Smooth muscle cell (in vitro differentiated cells): Measurements from ENCODE around the gene CDC25B. TPM values are rescaled to one million over a fixed set of nuclear protein-coding genes. Genes with fewer than 3 reads are reported as not detected.

Source experiments
- DNase-seq: peaks from one replicate; lab custom pipeline; 2025; ENCODE audit not compliant: unreplicated experiment; lab: John Stamatoyannopoulos, UW
- H2AFZ ChIP-seq: fragments of 200-600 bp; sonication (generic); 2 replicates; pipeline ENCODE4 v1.6.0; 2016; ENCODE audit warnings: antibody characterized with exemption, low read depth, mild to moderate bottlenecking
- H3F3A ChIP-seq: fragments of 200-600 bp; sonication (generic); 2 replicates; pipeline ENCODE4 v1.6.0; 2017; ENCODE audit warnings: antibody characterized with exemption, low read depth
- H3K27ac ChIP-seq: fragments of 200-600 bp; sonication (generic); 2 replicates; pipeline ENCODE4 v1.5.1; 2016; ENCODE audit warnings: low read depth, mild to moderate bottlenecking
- H3K27me3 ChIP-seq: fragments of 200-600 bp; sonication (generic); 2 replicates; pipeline ENCODE4 v1.6.1; 2016; ENCODE audit warnings: low read depth, mild to moderate bottlenecking
- H3K36me3 ChIP-seq: fragments of 200-600 bp; sonication (generic); 2 replicates; pipeline ENCODE4 v1.5.1; 2016; ENCODE audit warnings: low read depth
- H3K4me1 ChIP-seq: fragments of 200-600 bp; sonication (generic); 2 replicates; pipeline ENCODE4 v1.5.1; 2016; ENCODE audit warnings: low read depth
- H3K4me2 ChIP-seq: fragments of 200-600 bp; sonication (generic); 2 replicates; pipeline ENCODE4 v1.6.0; 2016; ENCODE audit warnings: mild to moderate bottlenecking
- H3K4me3 ChIP-seq: fragments of 200-600 bp; sonication (generic); 2 replicates; pipeline ENCODE4 v1.5.1; 2016; ENCODE audit warnings: mild to moderate bottlenecking
- H3K79me2 ChIP-seq: fragments of 200-600 bp; sonication (generic); 2 replicates; pipeline ENCODE4 v1.6.0; 2016; ENCODE audit warnings: low read depth, mild to moderate bottlenecking
- H3K9ac ChIP-seq: fragments of 200-600 bp; sonication (generic); 2 replicates; pipeline ENCODE4 v1.6.0; 2016; ENCODE audit warnings: low read depth
- H3K9me3 ChIP-seq: fragments of 200-600 bp; sonication (generic); replicated peaks from 2 replicates; pipeline ENCODE4 v1.5.1; 2016; ENCODE audit warnings: low read depth
- H4K20me1 ChIP-seq: fragments of 200-600 bp; sonication (generic); 2 replicates; pipeline ENCODE4 v1.6.0; 2016; ENCODE audit warnings: low read depth
- CTCF ChIP-seq: fragments of 200-600 bp; sonication (generic); IDR thresholded peaks from 2 replicates; pipeline ENCODE4 v1.5.1; 2017; ENCODE audit warnings: borderline replicate concordance, mild to moderate bottlenecking, antibody characterized with exemption; ENCODE audit not compliant: insufficient read depth, poor library complexity, severe bottlenecking
- WGBS: methylation state at CpG from one replicate; pipeline ENCODE4 v1.1.7; 2016; ENCODE audit warnings: low lambda C conversion rate; 5-methylcytosine and 5-hydroxymethylcytosine counted together
- polyA plus RNA-seq: library from polyadenylated mRNA; unstranded; fragments of >200 nt; fragmentation: Nextera tagmentation; extraction: Ambion mirVana; gene quantifications from 2 replicates; pipeline ENCODE4 v1.2.1, GENCODE V29; 2016
- total RNA-seq: library from RNA; depleted of rRNA; stranded (reverse); fragments of >200 nt; gene quantifications from 2 replicates; pipeline ENCODE4 v1.2.3, GENCODE V29; 2014

The CDC25B gene
- total RNA-seq: 9.5 and 14.7 TPM in 2 replicates
- polyA plus RNA-seq: 11.1 and 14.8 TPM in 2 replicates

DNA sequence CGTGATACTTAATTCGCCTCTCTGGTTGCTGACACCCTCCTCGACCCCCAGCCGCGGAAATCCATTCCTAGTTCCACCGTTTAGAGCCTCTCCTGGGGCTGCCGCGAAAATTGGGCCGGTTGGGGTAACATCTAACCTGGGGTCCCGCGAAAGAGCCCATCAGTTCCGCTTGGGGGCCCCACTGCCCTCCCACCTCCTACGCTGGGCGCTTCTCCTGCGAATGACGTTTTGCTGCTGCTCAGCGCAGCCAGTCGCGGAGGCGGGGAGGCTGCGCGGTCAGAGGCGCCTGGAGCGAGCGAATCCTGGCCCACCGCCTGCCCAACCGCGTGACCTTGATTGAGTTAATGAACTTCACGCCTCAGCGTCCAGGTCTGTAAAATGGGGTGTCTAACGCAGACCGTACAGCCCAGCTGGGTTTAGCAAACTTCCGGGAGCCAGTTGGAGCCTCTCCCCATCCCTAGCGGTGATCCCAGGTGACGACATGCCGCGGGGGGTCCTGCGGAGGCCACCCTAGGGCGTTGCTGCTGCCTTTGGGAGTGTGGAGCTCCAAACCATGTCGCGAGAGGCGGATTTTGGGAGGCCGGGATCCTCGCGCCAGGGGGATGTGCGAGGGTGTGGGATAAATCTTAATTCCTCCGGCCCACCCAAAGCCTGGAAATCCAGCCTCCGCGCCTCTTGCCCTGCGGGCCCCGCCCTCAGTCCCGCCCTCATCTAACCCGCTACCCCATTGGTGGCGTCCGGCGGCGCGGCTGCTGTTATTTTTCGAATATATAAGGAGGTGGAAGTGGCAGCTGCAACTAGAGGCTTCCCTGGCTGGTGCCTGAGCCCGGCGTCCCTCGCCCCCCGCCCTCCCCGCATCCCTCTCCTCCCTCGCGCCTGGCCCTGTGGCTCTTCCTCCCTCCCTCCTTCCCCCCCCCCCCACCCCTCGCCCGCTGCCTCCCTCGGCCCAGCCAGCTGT, at the start of gene CDC25B:
CDC25B (plus strand) TSS at position 800 of the 958 bp plus-strand sequence. CDS start 222 bp downstream, outside the sequence.
- Histone ChIP-seq H3F3A (no peaks in the 10 kb centered on the region), H4K20me1 (peaks cover 5% of the 10 kb centered on the region), H3K79me2 (no peaks in the 10 kb centered on the region), H3K27me3 (no peaks in the 10 kb centered on the region), H3K27ac (peak within 1 kb of the TSS; percentile 70), H3K9ac (peak within 1 kb of the TSS; percentile 83), H2AFZ (peak within 1 kb of the TSS; percentile 89), H3K36me3 (no peaks in the 10 kb centered on the region), H3K4me2 (peak within 1 kb of the TSS; percentile 94), H3K9me3 (no peaks in the 10 kb centered on the region), H3K4me1 (peaks cover 23% of the 10 kb centered on the region), H3K4me3 (peak within 1 kb of the TSS; percentile 73)
- DNase-seq: peak; percentile 63
- 5% methylated on average over 46 of the region's 69 CpGs for WGBS
- TF ChIP-seq CTCF: peak; percentile 32

- Histone ChIP-seq H3K4me1 (peaks cover 5% of the 10 kb centered on the region), H4K20me1 (peaks cover 3% of the 10 kb centered on the region), H3K36me3 (no peaks in the 10 kb centered on the region), H3K27me3 (peaks cover 48% of the 10 kb centered on the region), H3K27ac (no peak overlapping the region), H3K4me3 (no peak overlapping the region), H2AFZ (no peak overlapping the region), H3K79me2 (no peaks in the 10 kb centered on the region), H3F3A (peaks cover 2% of the 10 kb centered on the region), H3K9ac (no peak overlapping the region), H3K9me3 (no peaks in the 10 kb centered on the region), H3K4me2 (no peak overlapping the region)
- no peak for TF ChIP-seq CTCF
- 81% methylated on average over 2 of the region's 2 CpGs for WGBS
- DNase-seq: no peak
These were observed 48.6 kb upstream of the CDC25B start for GRCh38 chr20:3747471-3747870.

GRCh38 chr20:3748073-3748472, 48.0 kb upstream of the CDC25B start:
- H3K9ac ChIP-seq: no peak overlapping the region
- H3K4me3 ChIP-seq: no peak overlapping the region
- H3K4me1 ChIP-seq: peaks cover 5% of the 10 kb centered on the region
- no peak overlapping the region for H2AFZ ChIP-seq
- no peaks in the 10 kb centered on the region for H3K79me2 ChIP-seq
- H3K9me3 ChIP-seq: no peaks in the 10 kb centered on the region
- no peaks in the 10 kb centered on the region for H3K36me3 ChIP-seq
- no peak for TF ChIP-seq CTCF
- peaks cover 2% of the 10 kb centered on the region for H3F3A ChIP-seq
- H3K4me2 ChIP-seq: no peak overlapping the region
- peaks cover 48% of the 10 kb centered on the region for H3K27me3 ChIP-seq
- 95% methylated on average over 16 of the region's 16 CpGs for WGBS
- no peak overlapping the region for H3K27ac ChIP-seq
- H4K20me1 ChIP-seq: peaks cover 7% of the 10 kb centered on the region
- no peak for DNase-seq
